HG02943 (cell line): Measurements from ENCODE around the gene FBXW5.

ENCODE experiments used
- ATAC-seq: cut with Tn5 transposase; IDR thresholded peaks from one replicate; pipeline ENCODE4 v1.9.1; 2021; ENCODE audit warnings: mild to moderate bottlenecking, low read depth, moderate library complexity; ENCODE audit not compliant: unreplicated experiment

FBXW5 gene

DNA sequence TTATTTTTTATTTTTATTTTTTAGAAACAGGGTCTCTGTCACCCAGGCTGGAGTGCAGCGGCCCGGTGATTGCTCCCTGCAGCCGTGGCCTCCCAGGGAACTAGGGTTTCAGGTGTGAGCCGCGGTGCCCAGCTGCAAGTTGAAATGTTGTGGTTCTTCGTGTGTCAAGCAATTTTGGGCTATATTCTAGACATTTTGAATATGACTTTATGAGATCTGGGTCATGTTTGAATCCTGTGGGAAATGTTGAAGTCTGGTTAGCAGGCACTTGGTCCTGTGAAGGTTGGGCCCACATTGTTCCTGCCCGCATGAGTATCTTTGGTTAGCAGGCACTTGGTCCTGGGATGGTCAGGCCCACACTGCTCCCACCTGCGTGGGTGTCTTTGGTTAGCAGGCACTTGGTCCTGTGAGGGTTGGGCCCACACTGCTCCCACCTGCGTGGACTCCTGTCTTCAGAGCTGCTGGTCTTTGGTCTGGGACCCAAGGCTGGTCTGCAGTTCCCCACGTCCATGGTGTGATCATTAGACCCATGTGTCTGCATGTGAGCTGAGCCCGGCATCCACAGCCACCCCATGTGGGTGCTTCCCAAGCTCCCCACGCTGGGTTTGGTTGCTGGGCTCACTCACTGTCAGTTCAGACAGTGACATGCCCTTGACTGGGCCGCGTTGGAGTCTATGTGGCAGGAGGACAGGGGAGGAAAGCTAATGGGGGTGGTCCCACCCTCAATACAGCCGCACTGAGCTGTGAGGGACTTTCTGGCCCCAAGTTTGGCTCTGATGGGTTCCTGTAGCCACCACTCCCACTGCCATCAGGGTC is 7.1 kb downstream of the FBXW5 start:
- no peak for ATAC-seq

DNA sequence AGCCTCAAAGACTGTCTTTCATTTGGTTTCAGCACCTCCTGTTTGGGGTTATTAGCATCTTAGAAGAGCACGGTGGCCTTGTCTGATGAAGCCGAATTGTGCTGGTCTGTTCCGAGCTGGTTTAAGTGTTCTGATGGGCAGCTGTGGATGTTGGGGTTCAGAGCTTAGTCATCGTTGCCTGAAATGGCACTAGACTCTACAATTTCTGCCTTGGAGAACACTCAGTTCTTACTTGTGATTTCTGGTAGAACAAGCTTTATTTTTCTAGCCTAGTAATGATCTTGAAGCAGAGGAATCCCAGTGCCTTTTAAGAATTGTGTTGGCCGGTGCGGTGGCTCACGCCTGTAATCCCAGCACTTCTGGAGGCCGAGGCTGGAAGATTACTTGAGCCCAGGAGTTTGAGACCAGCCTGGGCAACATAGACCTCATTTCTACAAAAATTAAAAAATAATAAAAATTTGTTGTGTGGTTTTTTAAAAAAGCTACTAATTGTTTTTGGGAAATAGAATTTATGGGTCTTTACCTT is 7.8 kb downstream of the FBXW5 start:
- no peak for ATAC-seq

DNA sequence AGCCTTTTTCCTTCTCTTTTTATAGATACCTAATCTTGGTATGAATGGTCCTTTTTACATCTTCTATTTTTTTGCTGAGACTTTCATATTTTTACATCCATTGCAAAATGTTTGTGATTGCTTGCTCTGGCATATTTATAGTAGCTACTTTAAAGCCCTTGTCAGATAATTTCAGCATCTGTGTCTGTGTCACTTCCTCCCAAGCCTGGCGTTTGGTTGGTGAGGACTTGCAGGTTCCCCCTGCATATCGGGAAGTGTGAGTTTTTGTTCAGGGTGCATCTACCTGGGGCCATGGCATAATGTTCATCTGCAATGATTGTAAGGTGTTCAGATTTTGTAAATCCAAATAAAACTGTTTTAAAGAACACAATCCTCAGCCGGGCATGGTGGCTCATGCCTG is 8.9 kb downstream of the FBXW5 start:
- ATAC-seq: no peak

DNA sequence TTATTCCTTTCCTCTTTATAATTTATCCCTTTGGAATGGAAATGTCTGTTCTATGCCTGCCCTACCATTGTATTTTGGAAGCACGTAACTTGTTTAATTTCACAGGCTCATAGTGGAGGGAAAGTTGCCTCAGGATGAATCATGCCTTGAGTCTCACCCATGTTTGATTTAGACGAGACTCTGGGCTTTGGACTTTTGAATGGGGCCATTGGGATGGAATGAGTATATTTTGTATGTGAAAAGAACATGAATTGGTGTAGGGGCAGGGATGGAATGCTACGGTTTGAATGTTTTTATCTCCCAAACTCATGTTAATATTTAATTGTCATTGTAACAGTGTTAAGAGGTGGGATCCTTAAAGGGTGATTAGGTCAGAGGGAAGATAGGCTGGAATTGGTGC is 10.3 kb downstream of the FBXW5 start:
- ATAC-seq: no peak

DNA sequence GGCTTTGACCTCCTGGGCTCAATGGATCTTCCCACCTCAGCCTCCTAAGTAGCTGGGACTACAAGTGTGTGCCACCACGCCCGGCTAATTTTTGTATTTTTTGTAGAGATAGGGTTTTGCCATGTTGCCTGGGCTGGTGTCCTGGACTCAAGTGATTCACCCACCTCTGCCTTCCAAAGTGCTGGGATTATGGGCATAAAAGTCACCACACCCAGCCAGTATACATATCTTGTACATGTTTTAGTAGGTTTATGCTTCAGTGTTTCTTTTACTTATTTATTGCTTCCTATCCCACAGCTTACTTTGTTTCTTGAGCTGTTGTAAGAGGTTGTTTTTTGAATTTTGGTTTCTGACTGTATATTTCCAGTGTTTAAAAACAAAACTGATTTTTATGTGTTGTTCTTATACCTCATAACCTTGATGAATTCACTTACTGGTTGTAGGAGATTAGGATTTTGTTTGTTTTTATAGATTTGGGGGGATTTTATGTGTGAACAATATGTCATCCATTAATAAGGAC is 12.9 kb downstream of the FBXW5 start:
- no peak for ATAC-seq

DNA sequence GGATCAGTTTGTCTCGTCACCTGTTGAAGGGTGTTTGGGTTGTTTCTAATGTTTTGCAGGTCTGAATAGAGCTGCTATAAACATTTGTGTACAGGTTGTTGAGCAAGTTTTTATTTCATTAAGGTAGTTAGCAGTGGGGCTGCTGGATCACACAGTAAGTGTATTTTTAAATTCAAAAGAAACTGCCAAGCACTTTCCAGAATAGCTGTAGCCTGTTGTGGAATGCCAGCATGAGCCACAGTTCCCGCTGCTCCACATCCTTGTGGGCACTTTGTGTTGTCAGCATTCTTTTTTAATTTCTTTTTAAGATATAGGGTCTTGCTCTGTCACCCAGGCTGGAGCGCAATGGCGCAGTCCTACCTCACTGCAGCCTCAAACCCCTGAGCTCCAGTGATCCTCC is 14.5 kb downstream of the FBXW5 start:
- no peak for ATAC-seq

DNA sequence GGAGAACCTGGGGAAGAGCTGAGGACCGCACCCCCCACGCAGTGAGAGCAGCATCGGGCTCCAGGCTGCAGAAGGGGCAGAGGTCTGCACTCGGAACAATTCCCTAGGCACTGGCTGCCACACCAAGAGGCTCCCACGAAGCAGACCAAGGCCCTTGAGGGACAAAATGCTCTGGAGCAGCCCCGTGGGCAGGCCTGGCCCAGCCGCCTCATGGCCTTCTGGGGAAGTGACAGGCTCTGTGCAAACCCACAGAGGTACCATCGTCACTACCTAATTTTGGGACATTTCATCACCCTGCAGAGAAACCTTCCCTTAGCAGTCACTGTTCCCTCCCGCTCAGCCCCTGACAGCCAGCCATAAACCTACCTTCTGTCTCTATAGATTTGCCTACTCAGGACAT is 15.9 kb downstream of the FBXW5 start:
- ATAC-seq: no peak

DNA sequence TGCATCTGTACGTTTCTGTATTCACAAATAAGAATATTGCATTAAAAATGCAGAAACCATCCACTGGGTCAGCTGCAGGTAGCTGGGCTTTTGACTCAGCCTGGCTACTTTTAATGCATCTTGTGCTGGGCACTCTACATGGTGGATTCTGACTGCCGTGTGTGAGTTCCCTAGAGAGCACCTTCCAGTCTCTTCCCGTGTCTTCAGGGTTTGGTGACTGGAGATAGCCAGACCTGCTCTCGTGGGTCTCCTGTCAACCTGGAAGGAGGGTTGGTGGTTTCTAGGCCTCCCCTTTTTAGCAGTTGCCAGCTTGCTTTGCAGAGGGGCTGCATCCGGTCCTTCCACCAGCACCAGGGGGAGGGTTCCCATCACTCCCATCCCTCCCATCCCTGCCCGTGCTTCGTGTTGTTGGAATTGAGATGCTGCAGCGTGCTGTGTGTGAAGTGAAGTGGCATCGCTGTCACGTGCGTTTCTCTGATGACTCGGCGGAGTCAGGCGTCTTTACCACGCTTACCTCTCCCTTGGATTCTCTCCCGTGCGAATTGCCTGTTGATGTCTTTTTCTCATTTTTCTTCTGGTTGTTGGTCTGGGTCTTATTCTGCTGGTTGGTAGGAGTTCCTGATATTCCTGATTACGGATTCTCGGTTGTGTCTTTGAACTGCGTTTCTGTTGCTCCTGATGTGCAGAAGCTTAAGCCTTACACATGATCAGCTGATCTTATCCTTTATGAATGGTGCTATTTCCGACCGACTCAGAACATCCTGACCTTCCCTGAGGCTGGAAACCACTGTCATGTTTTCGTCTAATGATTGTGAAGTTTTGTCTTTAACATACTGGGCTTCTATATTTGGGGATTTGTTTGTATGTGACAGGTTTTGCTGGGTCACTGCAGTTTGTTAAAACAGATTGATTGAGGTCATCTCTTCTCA is 16.9 kb downstream of the FBXW5 start:
- no peak for ATAC-seq

DNA sequence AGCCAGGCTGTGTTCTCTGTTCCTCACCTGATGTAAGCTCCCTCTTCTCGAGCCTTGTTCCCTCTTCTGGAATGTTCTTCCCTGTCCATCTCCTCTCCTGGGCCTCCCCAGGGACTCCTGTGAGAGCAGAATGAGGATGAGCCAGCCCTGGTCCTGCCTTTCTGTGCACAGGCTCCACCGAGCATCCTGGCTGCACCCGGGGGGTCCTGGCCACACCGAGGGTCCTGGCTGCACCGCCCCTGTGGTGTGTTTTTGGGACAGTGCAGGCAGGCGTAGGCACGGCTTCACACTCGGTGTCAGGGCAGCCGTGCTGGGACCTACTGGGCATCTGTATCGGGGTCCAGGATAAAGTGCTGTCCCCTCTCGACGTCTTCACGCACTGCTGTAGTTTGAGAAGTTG is 17.8 kb downstream of the FBXW5 start:
- ATAC-seq: no peak

DNA sequence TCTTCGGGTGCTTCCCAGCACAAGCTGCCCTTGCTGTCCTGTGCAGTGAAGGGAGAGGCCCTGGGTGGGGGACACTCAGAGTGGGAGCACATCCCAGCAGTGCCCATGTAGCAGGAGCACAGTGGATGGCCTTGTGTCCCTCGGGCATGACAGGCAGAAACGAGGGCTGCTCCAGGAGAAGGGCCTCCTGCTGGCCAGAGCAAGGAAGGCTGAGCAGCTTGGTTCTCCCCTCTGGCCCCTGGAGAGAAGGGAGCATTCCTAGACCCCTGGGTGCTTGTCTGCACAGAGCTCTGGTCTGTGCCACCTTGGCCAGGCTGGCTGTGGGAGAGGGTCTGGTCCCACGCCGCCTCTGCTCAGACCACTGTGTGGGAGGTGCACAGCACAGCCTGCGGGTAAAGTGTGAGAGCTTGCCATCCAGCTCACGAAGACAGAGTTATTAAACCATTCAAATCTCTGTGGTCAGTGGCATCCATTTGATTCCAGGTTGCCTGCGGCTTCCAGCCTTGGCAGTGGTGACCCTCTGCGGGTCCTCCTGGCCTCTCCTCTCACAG is 18.3 kb downstream of the FBXW5 start:
- ATAC-seq: no peak

DNA sequence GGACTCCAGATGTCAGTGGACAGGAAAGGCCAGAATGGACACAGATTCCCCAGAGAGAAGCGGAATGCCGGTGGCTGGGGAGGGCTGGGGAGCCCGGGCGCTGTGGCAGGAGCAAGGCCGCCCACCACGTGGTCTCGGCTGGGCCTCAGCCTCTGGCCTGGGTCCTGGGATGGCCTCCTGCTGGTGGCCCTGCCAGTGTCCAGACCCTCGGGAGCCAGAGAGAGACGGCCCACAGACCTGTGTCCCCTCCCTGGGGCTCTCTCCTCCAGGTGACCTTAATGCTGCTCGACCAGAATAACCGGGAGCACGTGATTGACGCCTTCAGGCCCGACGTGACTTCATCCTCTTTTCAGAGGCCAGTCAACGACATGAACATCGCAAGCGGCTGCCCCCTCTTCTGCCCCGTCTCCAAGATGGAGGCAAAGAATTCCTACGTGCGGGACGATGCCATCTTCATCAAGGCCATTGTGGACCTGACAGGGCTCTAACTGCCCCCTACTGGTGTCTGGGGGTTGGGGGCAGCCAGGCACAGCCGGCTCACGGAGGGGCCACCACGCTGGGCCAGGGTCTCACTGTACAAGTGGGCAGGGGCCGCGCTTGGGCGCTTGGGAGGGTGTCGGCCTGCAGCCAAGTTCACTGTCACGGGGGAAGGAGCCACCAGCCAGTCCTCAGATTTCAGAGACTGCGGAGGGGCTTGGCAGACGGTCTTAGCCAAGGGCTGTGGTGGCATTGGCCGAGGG is 19.0 kb downstream of the FBXW5 start:
- no peak for ATAC-seq

DNA sequence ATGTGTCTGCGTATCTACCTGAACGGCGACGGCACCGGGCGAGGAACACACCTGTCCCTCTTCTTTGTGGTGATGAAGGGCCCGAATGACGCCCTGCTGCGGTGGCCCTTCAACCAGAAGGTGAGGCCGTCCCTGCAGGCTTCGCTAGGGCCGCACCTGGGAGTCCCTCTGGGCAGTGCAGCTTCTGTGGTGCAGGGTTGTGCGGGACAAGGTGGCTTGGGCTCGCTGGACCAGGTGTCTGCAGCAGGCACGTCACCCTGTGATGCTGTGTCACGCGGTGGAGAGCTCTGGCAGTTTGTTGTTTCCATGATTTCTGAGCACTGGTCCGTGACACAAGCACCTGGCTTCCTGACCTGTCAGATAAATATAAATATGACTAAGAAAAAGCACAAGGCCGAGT is 20.7 kb downstream of the FBXW5 start:
- ATAC-seq: no peak

DNA sequence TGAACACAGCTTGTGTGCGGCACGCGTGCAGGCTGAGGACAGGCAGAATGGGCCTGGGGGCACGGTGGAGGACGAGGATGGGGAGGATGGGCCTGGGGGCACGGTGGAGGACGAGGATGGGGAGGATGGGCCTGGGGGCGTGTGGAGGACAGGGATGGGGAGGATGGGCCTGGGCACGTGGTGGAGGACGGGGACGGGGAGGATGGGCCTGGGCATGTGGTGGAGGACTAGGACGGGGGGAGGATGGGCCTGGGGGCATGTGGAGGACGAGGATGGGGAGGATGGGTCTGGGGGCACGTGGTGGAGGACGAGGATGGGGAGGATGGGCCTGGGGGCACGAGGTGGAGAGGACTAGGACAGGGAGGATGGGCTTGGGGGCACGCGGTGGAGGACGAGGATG is 22.0 kb downstream of the FBXW5 start:
- no peak for ATAC-seq

DNA sequence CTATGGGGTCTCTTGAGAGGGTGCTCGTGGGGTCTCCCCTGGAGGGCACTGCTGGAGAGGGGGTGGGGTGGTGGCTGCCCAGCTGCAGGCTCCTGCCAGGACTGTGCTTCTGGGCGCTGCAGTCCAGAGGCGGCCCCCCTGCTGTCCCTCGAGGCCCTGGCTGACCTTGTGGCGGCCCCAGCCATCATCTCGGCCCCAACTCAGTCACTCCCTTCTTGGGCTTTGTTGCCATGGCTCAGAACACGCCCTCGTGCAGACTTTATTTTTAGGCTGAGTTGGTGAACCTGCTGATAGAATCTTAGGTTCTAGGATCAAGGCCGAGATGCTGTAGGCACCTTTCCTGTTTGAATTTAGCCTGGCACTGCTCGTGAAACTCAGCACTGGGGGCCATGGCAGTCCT is 22.8 kb downstream of the FBXW5 start:
- ATAC-seq: no peak

DNA sequence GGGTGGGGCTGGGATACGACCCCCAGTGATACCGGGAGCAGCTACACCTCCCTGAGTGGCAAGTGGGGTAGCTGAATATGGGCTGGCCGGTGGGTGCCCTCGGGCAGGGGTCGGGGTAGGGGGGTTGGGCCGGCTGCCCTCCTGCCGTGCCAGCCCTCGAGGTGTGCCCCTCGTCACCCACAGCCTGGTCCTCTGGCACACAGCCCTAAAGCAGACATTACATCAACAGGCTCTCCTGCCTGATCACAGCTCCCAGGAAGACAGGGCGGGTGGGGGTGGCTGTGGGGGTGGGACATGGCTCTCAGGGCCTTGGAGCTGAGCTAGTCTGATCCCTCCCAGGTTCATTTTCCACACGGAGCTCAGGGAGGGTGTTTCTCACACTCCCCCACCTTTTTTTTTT is 23.2 kb downstream of the FBXW5 start:
- no peak for ATAC-seq

DNA sequence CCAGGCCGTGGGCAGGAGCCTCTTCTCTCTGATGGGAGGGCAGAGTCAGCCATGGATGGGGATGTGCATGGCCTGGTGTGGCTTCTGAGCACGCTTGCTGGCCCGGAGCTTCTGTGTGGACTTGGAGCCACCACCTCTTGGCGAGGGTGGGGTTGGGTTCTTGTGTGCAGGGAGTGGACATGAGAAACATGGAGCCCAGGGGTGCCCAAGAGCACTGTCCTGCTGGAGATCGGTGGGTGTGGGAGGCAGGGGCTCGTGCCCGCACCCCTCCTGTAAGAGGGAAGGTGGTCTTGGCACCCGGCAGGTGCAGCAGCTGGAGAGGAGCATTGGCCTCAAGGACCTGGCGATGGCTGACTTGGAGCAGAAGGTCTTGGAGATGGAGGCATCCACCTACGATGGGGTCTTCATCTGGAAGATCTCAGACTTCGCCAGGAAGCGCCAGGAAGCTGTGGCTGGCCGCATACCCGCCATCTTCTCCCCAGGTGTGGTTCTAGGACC is 23.8 kb downstream of the FBXW5 start:
- ATAC-seq: no peak

DNA sequence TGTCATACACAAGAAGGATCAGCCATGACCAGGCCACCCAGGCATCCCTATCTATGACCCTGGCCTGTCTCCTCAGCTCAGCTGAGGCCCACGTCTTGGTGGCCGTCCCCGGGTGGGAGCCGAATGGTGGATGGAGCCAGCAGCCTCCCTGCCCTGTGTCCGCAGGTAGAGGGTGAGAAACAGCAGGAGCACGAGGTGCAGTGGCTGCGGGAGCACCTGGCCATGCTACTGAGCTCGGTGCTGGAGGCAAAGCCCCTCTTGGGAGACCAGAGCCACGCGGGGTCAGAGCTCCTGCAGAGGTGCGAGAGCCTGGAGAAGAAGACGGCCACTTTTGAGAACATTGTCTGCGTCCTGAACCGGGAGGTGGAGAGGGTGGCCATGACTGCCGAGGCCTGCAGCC is 24.5 kb downstream of the FBXW5 start:
- no peak for ATAC-seq

DNA sequence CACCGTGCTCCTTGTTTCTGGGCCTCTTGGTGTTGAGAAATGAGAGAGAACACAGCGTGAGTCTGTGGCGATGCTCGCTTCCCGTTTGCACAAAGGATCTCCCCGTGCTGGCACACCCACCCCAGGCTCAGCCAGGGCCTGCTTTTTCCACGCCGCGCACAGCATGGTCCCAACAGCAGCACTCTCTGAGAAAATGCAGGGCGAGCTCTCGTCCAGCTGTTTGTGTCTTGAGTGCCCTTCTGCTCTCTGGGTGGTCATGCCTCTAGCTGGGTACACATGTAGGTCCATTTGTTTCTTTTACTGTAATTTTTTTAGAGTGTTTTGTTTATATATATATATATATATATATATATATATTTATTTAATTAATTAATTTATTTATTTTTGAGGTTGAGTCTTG is 26.6 kb downstream of the FBXW5 start:
- ATAC-seq: no peak

DNA sequence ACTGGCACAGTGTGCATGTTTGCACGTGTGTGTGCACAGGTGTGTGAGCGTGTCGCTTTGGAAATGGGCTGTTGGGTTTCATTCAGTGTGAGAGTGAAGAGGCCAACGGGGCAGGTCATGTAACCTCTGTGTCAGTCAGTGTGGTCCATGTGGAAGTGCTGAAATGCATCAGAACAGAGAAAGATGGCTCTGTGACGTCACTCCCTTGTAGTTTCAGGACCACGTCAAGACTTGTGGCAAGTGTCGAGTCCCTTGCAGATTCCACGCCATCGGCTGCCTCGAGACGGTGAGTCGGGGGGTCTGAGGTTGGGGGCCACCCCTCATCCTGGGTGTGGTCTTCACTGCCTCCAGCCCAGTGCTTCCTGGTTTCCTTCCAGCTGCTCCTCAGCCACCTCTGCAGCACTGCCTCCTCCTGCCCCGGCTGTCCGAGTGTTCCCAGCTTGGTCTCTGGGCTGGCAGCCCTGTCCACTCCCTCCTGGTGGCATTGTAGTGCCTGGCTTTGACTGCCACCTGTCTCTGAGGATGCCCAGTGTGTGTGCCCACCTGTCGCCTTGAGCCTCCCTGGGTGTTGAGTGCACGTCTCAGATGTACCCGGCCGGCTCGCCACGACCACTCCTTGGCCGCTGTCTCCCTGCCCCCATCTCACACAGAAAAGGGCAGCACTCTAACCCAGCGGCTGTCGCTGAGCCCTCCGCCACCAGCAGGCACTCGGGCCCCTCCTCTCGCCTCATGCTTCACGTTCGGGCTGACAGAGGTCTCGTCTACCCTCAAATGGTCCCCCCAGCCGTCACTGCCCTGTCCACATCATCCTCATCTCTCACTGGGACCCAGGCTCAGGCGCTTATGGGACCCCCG is 28.0 kb downstream of the FBXW5 start:
- ATAC-seq: no peak
